GM19463 (cell line): ENCODE results near the gene ERAS.
"Not testable (repeated sequence)": the region's sequence is repeated elsewhere in the genome, so short reads cannot be mapped to it uniquely, and the experiment has no call there.

Source experiments
- ATAC-seq: cut with Tn5 transposase; IDR thresholded peaks from one replicate; pipeline ENCODE4 v1.9.1; 2021; ENCODE audit warnings: mild to moderate bottlenecking, moderate library complexity; ENCODE audit not compliant: unreplicated experiment

ERAS gene

GRCh38 chrX:48794911-48795515 lies 31.3 kb upstream of the ERAS start:
- no peak for ATAC-seq

- ATAC-seq, result no peak
Measured at GRCh38 chrX:48798318-48798717, 28.0 kb upstream of the ERAS start.

GRCh38 chrX:48800574-48801279 lies 25.6 kb upstream of the ERAS start:
- ATAC-seq, result no peak

- ATAC-seq, result peak; percentile 82
Measured at GRCh38 chrX:48801280-48802088, 24.8 kb upstream of the ERAS start, which contains the start of gene HDAC6. TSS of gene HDAC6 (plus strand) at chrX:48802067. CDS start at chrX:48802693, 626 bp downstream.

DNA sequence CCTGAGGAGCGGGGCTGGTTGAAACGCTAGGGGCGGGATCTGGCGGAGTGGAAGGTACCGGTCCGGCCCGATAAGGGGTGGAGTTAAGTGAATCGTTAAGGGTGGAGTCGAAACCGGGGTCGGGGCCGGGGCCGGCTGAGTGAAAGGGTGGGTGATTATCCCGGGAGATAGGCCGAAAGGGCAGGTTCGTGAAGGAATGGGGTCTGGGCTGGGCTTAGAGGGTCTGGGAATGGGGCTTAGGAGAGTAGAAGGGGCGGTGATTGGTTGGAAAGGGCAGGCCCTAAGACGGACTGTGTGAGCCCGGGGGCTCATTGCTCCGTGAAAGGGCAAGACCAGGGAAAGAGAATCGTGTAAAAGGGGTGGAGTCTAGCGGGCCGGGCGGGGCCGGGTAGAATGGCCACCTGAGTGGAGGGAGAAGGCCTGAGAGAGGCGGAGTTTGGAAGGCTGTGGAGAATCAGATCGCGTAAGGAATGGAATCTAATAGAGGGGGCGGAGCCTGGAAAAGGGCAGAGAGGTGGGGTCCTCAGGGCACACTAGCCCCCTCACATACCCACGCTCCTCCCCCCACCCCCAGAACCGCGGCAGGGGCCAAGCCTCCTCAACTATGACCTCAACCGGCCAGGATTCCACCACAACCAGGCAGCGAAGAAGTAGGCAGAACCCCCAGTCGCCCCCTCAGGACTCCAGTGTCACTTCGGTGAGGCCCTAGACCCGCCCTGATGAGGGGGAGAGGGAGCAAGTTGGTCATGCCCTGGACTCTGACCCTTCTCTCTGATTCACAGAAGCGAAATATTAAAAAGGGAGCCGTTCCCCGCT lies 24.0 kb upstream of the ERAS start:
- ATAC-seq, result peak; percentile 38

DNA sequence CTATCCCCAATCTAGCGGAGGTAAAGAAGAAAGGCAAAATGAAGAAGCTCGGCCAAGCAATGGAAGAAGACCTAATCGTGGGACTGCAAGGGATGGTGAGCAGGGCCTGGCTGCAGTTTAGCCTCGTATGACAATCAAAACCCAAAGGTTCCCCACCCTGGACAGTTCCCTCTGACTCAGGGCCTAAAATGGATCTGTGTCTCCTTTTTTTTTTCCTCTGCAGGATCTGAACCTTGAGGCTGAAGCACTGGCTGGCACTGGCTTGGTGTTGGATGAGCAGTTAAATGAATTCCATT lies 23.5 kb upstream of the ERAS start:
- no peak for ATAC-seq

DNA sequence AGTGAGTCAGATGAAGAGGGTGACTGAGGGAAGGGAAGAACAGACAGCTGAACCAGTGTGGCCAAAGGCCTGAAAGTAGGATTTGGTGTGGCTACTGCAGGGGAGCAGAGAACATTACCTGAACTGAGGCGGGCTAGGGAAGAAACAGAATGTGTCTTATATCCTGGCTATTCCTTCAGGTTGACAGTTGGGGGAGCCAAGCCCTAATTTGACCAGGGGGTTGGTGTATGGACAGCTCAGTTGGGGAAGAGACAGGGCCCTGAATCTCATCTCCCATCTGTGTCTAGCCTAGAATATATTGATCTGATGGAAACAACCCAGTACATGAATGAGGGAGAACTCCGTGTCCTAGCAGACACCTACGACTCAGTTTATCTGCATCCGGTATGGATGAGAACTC lies 20.2 kb upstream of the ERAS start:
- ATAC-seq, result no peak

- ATAC-seq, result no peak
Measured at GRCh38 chrX:48813644-48814043, 12.7 kb upstream of the ERAS start.

- ATAC-seq, result no peak
Measured at GRCh38 chrX:48814722-48815121, 11.6 kb upstream of the ERAS start.

DNA sequence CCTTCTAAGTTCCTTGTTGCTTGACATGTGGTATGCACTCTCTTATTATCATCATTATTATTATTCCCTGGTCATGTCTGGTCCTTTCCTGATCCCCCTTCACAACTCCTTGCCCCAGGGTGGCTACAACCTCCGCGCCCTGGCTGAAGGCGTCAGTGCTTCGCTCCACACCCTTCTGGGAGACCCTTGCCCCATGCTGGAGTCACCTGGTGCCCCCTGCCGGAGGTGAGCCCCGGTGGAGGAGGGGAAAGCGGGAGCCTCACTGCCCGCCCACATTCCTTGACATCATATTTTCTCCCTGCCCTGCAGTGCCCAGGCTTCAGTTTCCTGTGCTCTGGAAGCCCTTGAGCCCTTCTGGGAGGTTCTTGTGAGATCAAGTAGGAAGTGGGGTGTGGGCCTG lies 11.0 kb upstream of the ERAS start:
- no peak for ATAC-seq

- ATAC-seq, result no peak
Measured at GRCh38 chrX:48816014-48816810, 10.1 kb upstream of the ERAS start.

- no peak for ATAC-seq
Measured at GRCh38 chrX:48818098-48818497, 8.2 kb upstream of the ERAS start.

GRCh38 chrX:48818866-48819265 lies 7.4 kb upstream of the ERAS start:
- no peak for ATAC-seq

DNA sequence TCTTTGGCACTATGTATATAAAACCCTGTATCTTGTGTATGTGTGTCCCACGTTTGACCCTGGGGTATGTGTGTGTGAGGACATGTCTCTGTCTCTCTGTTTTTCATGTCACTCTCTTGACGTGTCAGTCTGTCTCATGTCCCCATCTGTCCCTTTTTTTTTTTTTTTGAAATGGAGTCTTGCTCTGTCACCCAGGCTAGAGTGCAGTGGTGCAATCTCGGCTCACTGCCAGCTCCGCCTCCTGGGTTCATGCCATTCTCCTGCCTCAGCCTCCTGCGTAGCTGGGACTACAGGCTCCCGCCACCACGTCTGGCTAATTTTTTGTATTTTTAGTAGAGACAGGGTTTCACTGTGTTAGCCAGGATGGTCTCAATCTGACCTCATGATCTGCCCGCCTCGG lies 6.9 kb upstream of the ERAS start:
- ATAC-seq, result not testable (repeated sequence)

- ATAC-seq, result no peak
Measured at GRCh38 chrX:48823053-48823452, 3.3 kb upstream of the ERAS start.

DNA sequence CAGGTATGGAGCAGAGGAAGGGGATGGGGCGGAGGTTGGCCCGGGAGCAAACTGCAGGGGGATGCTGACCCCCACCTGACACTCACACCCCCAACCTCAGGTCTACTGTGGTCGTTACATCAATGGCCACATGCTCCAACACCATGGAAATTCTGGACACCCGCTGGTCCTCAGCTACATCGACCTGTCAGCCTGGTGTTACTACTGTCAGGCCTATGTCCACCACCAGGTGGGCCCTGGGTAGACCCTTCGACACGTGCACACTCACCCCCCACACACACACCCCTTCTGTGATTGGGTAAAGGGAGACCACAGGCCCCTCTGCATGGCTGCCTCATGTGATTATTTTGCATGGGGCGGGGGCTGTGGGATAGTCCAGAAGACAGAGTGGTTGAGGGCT lies 2.2 kb upstream of the ERAS start:
- ATAC-seq, result no peak

DNA sequence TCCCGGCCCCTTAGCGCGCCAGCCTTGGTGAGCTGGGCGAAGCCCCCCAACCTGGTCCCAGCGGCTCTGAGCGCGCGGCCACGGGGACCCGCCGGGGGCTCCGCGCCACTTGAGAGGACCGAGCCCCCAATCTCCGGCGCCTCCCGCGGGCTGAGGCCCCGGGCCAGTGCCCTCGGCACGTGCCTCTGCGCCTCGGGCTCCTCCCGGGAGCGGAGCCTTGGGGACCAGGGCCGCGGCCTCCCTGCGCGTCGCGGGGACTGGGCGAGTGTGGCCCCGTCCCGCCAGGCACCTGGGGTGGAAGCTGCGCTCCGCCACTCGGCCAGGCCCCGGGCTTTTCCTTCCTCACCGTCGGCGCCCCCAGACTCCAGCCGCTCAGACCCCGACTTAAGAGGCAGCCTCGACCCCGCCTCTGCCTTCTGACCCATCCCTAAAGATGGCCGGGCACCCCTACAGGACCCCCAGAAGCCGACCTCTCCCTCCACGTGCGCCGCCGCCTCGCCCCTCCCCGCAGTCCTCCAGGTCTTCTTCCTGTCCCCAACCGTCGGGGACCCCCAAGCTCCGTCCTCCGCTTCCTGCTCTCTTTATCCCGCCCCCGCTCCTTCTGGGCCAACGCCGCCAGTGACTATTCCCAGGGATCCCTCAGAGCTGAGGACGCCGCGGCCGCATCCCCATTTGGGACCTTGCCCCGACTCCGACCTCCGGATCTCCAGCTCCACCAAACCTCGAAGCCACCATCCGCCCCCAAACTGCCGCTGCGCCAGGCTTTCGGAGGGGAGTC lies 752 bp downstream of the ERAS start:
- no peak for ATAC-seq

- no peak for ATAC-seq
Measured at GRCh38 chrX:48827654-48827968, 1.3 kb downstream of the ERAS start.

GRCh38 chrX:48829016-48829735 lies 2.9 kb downstream of the ERAS start:
- ATAC-seq, result no peak
